ENCODE measurements around the gene TMEM269.

TMEM269 gene

DNA sequence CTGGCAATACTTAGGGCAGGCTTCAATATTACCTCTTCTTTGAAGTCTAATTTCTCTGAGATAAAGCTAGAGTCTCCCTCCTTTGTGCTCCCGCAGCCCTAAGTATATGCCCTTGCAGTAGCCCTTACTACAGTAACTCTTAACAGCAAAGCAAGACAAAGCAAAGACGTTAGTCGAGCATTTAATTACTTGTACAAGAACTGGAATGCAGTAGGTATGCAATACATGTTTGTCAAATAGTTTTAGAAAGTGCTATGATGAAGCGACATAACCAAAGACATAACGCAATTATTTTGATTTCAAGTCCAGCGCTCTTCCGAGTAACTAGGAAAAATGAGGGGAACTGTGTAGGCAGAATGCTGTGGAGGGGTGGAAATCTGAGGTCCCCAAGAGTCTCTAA, 19.5 kb upstream of the TMEM269 start:
- no peak overlapping the region for H3K9ac ChIP-seq (ENCODE audit: low read length)
- H4K20me1 ChIP-seq (ENCODE audit: low read depth, low read length) = peaks cover 4% of the 10 kb centered on the region; the same call in 1 of the 2 replicates
- H3K27ac ChIP-seq (ENCODE audit: low read depth, low read length) = no peak overlapping the region
- H3K79me2 ChIP-seq (ENCODE audit: insufficient read depth, low read length) = peaks cover 42% of the 10 kb centered on the region
- no peaks in the 10 kb centered on the region for H3F3A ChIP-seq (ENCODE audit: insufficient read depth)
- no peaks in the 10 kb centered on the region for H3K9me3 ChIP-seq (ENCODE audit: insufficient read depth, low read length)
- H3K4me3 ChIP-seq (ENCODE audit: insufficient read depth, low read length, poor library complexity, severe bottlenecking) = peak overlapping the region; percentile 77
- no peak overlapping the region for H2AFZ ChIP-seq (ENCODE audit: low read depth, low read length, severe bottlenecking)
- H3K4me2 ChIP-seq (ENCODE audit: low read depth, low read length, poor library complexity, severe bottlenecking) = peak overlapping the region; percentile 68
- no peaks in the 10 kb centered on the region for H3K36me3 ChIP-seq (ENCODE audit: low read length)
- no peaks in the 10 kb centered on the region for H3K9me2 ChIP-seq (replicated peaks; ENCODE audit: insufficient read depth, low read length)
- no peaks in the 10 kb centered on the region for H3K27me3 ChIP-seq (ENCODE audit: low read length)
- TF ChIP-seq, protein P1, sequence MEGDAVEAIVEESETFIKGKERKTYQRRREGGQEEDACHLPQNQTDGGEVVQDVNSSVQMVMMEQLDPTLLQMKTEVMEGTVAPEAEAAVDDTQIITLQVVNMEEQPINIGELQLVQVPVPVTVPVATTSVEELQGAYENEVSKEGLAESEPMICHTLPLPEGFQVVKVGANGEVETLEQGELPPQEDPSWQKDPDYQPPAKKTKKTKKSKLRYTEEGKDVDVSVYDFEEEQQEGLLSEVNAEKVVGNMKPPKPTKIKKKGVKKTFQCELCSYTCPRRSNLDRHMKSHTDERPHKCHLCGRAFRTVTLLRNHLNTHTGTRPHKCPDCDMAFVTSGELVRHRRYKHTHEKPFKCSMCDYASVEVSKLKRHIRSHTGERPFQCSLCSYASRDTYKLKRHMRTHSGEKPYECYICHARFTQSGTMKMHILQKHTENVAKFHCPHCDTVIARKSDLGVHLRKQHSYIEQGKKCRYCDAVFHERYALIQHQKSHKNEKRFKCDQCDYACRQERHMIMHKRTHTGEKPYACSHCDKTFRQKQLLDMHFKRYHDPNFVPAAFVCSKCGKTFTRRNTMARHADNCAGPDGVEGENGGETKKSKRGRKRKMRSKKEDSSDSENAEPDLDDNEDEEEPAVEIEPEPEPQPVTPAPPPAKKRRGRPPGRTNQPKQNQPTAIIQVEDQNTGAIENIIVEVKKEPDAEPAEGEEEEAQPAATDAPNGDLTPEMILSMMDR (IDR thresholded peaks at IDR 0.05; ENCODE audit: insufficient read depth, low read length, poor library complexity, severe bottlenecking) = no peak

GRCh38 chr1:42765832-42766740, 18.7 kb upstream of the TMEM269 start:
- peak overlapping the region; percentile 88 for H3K9ac ChIP-seq (ENCODE audit: low read length)
- no peaks in the 10 kb centered on the region for H3K27me3 ChIP-seq (ENCODE audit: low read length)
- TF ChIP-seq, protein P1 (IDR thresholded peaks at IDR 0.05; ENCODE audit: insufficient read depth, low read length, poor library complexity, severe bottlenecking) = no peak
- no peaks in the 10 kb centered on the region for H3F3A ChIP-seq (ENCODE audit: insufficient read depth)
- H3K9me3 ChIP-seq (ENCODE audit: insufficient read depth, low read length) = no peaks in the 10 kb centered on the region
- no peaks in the 10 kb centered on the region for H3K36me3 ChIP-seq (ENCODE audit: low read length)
- H2AFZ ChIP-seq (ENCODE audit: low read depth, low read length, severe bottlenecking) = peak overlapping the region; percentile 81
- H3K4me2 ChIP-seq (ENCODE audit: low read depth, low read length, poor library complexity, severe bottlenecking) = peak overlapping the region; percentile 68
- peaks cover 4% of the 10 kb centered on the region; the same call in 1 of the 2 replicates for H4K20me1 ChIP-seq (ENCODE audit: low read depth, low read length)
- H3K27ac ChIP-seq (ENCODE audit: low read depth, low read length) = no peak overlapping the region; the same call in 1 of the 2 replicates
- H3K9me2 ChIP-seq (replicated peaks; ENCODE audit: insufficient read depth, low read length) = no peaks in the 10 kb centered on the region
- peaks cover 50% of the 10 kb centered on the region for H3K79me2 ChIP-seq (ENCODE audit: insufficient read depth, low read length)
- peak overlapping the region; percentile 77 for H3K4me3 ChIP-seq (ENCODE audit: insufficient read depth, low read length, poor library complexity, severe bottlenecking)

DNA sequence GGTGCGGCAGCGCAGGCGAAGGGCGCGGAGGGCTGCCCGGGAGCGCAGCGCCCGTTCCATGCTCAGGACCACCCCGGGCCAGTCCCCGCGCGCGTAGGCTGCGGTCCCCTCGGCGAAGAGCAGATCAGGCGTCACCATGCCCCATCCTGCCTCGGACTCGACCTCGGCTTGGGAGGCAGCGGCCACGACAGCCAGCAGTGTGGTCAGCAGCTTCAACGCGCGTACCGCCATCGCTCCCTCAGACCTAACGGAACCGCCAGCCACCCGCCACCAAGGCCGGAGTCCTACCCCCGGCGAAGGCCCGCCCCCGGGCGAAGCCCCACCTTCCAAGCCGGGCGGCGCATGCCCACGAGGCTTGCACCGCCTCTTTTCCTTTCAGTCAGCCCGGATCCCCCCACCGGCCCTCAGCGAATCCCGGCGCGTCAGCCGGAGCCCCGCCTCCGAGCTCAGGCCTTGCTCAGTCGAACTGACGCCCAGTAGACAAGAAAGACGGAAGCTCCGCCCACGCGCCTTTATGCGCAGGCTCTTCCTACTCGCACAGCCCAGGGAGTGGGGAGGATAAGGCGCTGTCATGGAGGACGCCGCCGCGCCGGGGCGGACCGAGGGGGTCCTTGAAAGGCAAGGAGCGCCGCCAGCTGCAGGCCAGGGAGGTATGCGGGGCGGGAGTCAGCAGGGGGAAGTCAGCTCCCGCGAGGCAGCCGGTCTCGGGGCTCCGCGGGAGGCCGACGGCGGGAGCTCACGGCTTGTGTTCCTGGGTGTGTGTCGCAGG, 17.9 kb upstream of the TMEM269 start, which contains the start of the genes C1orf50 and P3H1:
Gene C1orf50 (plus strand): TSS at position 509 of the 769 bp plus-strand sequence. CDS start 63 bp downstream, at position 572.
Gene P3H1 (minus strand): TSS at position 288 of the 769 bp plus-strand sequence. CDS start 57 bp downstream, at position 231.
- peak within 1 kb of the TSS; percentile 88 for H3K9ac ChIP-seq (ENCODE audit: low read length)
- TF ChIP-seq, protein P1 (IDR thresholded peaks at IDR 0.05; ENCODE audit: insufficient read depth, low read length, poor library complexity, severe bottlenecking) = no peak
- no peak for TF ChIP-seq EZH2phosphoT487 (conservative IDR thresholded peaks at IDR 0.05; ENCODE audit: low read length)
- H3K4me3 ChIP-seq (ENCODE audit: insufficient read depth, low read length, poor library complexity, severe bottlenecking) = peak within 1 kb of the TSS; percentile 77
- no peaks in the 10 kb centered on the region for H3K9me2 ChIP-seq (replicated peaks; ENCODE audit: insufficient read depth, low read length)
- peak within 1 kb of the TSS; percentile 55 for H3K27ac ChIP-seq (ENCODE audit: low read depth, low read length)
- H3K9me3 ChIP-seq (ENCODE audit: insufficient read depth, low read length) = no peaks in the 10 kb centered on the region
- no peaks in the 10 kb centered on the region for H3K36me3 ChIP-seq (ENCODE audit: low read length)
- peak within 1 kb of the TSS; percentile 90 for H3K4me2 ChIP-seq (ENCODE audit: low read depth, low read length, poor library complexity, severe bottlenecking)
- H3K79me2 ChIP-seq (ENCODE audit: insufficient read depth, low read length) = peaks cover 57% of the 10 kb centered on the region
- H3K27me3 ChIP-seq (ENCODE audit: low read length) = no peaks in the 10 kb centered on the region
- H2AFZ ChIP-seq (ENCODE audit: low read depth, low read length, severe bottlenecking) = peak within 1 kb of the TSS; percentile 81
- H3F3A ChIP-seq (ENCODE audit: insufficient read depth) = no peaks in the 10 kb centered on the region
- H4K20me1 ChIP-seq (ENCODE audit: low read depth, low read length) = peaks cover 4% of the 10 kb centered on the region; the same call in 1 of the 2 replicates
